GM21360 (cell line): ENCODE data around the gene FBP2.
"Not testable (repeated sequence)": the region's sequence is repeated elsewhere in the genome, so short reads cannot be mapped to it uniquely, and the experiment has no call there.

Experiments used
- ATAC-seq: cut with Tn5 transposase; IDR thresholded peaks from one replicate; pipeline ENCODE4 v1.9.1; 2021; ENCODE audit warnings: mild to moderate bottlenecking, moderate library complexity; ENCODE audit not compliant: unreplicated experiment

FBP2 gene

GRCh38 chr9:94606646-94607422 lies 13.2 kb upstream of the FBP2 start:
- ATAC-seq = no peak

- no peak for ATAC-seq
Measured at GRCh38 chr9:94603259-94604160, 9.9 kb upstream of the FBP2 start.

GRCh38 chr9:94602666-94603065 lies 9.0 kb upstream of the FBP2 start:
- no peak for ATAC-seq

GRCh38 chr9:94600715-94601114 lies 7.1 kb upstream of the FBP2 start:
- ATAC-seq = no peak

- ATAC-seq = no peak
Measured at GRCh38 chr9:94600258-94600657, 6.6 kb upstream of the FBP2 start.

- no peak for ATAC-seq
Measured at GRCh38 chr9:94599102-94599501, 5.5 kb upstream of the FBP2 start.

- not testable (repeated sequence) for ATAC-seq
Measured at GRCh38 chr9:94592683-94593082, 941 bp downstream of the FBP2 start.

GRCh38 chr9:94591876-94592275 lies 1.7 kb downstream of the FBP2 start:
- ATAC-seq = no peak

GRCh38 chr9:94591046-94591545 lies 2.5 kb downstream of the FBP2 start:
- not testable (repeated sequence) for ATAC-seq

- no peak for ATAC-seq
Measured at GRCh38 chr9:94588681-94589080, 4.9 kb downstream of the FBP2 start.

- no peak for ATAC-seq
Measured at GRCh38 chr9:94586814-94587213, 6.8 kb downstream of the FBP2 start.

GRCh38 chr9:94586316-94586715 lies 7.3 kb downstream of the FBP2 start:
- ATAC-seq = no peak

GRCh38 chr9:94584555-94584954 lies 9.1 kb downstream of the FBP2 start:
- no peak for ATAC-seq

GRCh38 chr9:94581728-94582127 lies 11.9 kb downstream of the FBP2 start:
- no peak for ATAC-seq

- ATAC-seq = no peak
Measured at GRCh38 chr9:94577571-94577970, 16.1 kb downstream of the FBP2 start.

GRCh38 chr9:94577036-94577435 lies 16.6 kb downstream of the FBP2 start:
- no peak for ATAC-seq

- no peak for ATAC-seq
Measured at GRCh38 chr9:94576131-94576530, 17.5 kb downstream of the FBP2 start.

- no peak for ATAC-seq
Measured at GRCh38 chr9:94568972-94569712, 24.5 kb downstream of the FBP2 start.

- no peak for ATAC-seq
Measured at GRCh38 chr9:94568250-94568889, 25.3 kb downstream of the FBP2 start.

- ATAC-seq = no peak
Measured at GRCh38 chr9:94567271-94567670, 26.4 kb downstream of the FBP2 start.

GRCh38 chr9:94566550-94566949 lies 27.1 kb downstream of the FBP2 start:
- ATAC-seq = no peak
